Inferior parietal cortex (tissue), 1 donor: Measurements from ENCODE around the gene RHOG.
"Not testable (repeated sequence)": the region's sequence is repeated elsewhere in the genome, so short reads cannot be mapped to it uniquely, and the experiment has no call there.

Experiments used
- DNase-seq: peaks from one replicate; pipeline ENCODE4 v3.0.0-alpha.2; 2016; ENCODE audit errors: extremely low spot score

RHOG gene

DNA sequence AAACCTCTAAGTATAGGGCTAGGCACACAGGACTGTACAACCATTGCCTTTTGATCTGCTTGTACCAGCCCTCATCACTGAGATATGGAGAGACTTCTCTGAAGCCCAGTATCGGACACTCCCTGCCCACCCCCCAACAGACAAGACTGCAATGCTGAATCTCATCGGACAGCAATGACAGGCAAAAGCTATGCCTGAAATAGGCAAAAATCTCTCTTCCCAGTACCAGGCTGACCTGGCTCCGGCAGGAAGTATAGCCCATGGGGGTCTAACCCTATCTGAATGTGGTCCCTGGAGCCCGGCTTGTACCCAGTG is 6.5 kb downstream of the RHOG start:
- DNase-seq = no peak

DNA sequence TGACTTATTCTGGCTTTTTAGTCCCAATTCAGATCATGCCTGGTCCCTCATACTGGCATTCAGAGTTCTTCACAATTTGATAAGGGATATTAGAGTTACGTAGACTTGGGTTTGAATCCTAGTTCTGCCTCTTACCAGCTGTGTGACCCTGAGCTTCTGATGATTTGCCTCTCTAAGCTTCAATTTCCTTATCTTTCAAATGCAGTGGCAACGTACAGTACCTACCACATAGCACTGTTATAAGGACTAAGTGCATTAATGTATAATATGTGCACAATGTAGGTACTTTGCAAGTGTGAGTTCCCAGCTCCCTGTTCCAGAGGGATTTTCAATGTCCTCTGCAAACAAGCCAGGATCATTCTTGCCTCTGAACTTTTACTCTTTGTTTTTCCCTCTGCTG is 7.3 kb downstream of the RHOG start:
- no peak for DNase-seq

- no peak for DNase-seq
Observed at GRCh38 chr11:3832816-3833215, 7.9 kb downstream of the RHOG start.

- no peak for DNase-seq
Observed at GRCh38 chr11:3831378-3832239, 9.2 kb downstream of the RHOG start.

GRCh38 chr11:3830730-3831129 is 10.0 kb downstream of the RHOG start:
- DNase-seq = no peak

DNA sequence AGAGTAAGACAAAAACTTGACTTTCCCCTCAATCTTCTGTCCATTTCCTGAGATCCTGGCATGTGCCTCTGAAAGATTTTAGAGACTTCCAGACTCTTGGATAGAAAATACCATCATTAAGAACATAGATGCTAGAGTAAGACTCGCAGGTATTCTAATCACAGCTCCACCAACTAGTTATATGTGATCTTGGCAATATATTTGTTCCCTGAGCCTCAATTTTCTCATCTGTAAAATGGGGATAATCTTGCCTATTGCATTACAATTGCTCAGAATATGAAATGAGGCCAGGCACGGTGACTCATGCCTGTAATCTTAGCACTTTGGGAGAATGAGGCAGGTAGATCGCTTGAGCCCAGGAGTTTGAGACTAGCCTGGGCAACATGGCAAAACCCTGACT is 10.7 kb downstream of the RHOG start:
- DNase-seq = no peak

DNA sequence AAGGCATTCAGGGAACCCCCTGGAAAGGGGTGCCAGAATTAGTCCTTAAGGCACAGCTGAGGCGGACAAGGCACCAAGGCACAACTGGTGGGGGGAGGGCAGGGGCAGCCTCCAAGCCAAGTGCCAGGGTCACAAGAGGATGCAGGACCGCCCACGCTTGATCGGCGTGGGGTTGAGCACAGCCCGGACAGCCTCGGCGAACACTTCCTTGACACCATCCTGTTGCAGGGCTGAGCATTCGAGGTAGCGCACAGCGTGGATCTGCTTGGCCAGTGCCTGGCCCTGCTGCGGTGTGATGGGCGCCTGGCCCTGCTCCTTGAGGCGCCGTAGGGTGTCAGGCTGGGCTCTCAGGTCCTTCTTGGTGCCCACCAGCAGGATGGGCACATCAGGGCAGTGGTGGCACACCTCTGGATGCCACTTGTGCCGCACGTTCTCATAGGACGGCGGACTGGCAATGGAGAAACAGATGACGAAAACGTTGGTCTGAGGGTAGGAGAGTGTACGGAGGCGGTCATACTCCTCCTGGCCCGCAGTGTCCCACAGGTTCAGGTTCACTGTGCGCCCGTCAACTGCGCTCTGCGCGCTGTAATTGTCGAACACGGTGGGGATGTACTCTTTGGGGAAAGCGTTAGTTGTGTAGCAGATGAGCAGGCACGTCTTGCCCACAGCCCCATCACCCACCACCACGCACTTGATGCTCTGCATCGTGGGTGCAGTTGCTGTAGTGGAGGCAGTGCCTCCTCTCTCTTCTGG is 13.1 kb downstream of the RHOG start:
- no peak for DNase-seq

GRCh38 chr11:3826721-3827120 is 14.0 kb downstream of the RHOG start:
- peak; percentile 86 for DNase-seq

DNA sequence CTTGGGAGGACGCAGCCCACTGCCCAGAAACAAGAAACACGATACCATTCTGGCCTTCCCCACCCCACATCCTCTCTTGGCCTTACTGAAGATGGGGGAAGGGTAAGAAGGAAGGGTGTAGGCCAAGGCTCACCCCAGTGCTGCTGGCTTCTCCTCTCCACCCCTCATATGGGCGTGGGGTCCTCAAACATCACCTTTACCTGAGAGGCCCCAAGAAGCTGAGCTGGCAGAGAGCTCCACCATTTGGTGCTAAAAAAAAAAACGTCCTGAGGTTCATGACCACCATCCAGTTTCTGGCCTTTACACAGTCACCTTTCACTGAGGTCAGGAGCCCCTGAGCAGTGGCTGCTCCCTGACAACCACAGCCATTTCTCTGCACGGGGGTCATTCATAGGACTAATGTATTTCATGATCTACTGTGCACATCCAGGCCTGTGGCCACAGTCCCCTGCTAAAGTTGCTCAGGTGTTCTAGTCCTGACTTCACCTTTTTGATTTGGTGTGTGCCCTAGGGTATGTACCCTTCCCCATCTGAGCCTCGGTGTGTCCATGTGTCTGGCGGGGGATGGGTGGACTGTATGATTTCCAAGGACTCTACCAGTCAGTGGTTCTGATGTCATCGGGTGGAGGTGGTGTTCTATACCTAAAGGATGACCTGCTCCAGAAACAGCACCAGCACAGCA is 15.1 kb downstream of the RHOG start:
- no peak for DNase-seq

DNA sequence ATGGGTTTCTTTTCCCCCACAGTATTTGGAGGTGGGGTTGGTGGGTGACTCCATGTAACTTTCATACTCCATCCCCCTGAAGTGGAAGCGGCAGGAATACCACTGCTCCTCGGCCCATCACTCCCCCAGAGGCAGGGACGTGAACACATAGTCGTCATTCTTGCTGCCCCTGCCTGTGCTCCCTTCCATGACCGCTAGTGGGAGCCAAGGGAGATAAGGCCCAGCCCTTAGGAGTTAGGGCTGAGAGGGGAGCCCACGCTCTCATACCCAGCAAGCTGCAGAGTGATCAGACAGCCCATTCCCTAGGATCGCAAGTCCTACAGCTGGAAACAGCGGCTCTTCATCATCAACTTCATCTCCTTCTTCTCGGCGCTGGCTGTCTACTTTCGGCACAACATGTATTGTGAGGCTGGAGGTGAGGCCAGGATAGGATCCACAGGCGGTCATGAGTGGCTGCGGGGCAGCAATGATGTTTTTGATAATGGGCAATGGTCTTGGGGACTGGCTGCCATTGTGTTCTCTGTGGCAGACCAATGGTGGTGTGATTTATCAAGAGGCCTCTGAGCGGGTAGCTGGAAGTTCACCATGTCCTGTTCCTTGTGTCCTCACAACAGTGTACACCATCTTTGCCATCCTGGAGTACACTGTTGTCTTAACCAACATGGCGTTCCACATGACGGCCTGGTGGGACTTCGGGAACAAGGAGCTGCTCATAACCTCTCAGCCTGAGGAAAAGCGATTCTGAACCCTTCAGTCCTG is 15.9 kb downstream of the RHOG start:
- peak; percentile 75 for DNase-seq

DNA sequence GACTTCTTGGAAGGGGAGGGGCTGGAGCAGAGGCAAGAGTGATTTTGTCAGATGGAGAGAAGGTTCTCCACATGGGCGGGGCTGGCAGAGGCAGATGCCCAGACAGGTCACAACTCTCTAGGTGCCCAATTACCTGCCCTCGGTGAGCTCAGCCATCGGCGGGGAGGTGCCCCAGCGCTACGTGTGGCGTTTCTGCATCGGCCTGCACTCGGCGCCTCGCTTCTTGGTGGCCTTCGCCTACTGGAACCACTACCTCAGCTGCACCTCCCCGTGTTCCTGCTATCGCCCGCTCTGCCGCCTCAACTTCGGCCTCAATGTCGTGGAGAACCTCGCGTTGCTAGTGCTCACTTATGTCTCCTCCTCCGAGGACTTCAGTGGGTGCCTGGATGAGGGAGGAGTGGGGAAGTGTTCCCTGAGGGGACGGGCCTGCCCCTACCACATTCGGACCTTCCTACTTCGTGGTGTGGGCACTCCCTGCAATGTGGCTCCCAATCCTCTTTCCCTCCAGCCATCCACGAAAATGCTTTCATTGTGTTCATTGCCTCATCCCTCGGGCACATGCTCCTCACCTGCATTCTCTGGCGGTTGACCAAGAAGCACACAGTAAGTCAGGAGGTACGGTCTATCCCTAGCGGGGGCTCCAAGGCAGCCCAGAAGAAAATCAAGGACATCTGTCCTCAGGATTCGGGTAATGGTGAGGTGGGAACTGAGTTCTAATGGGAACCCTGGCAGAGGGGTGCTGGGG is 16.8 kb downstream of the RHOG start:
- DNase-seq = no peak

DNA sequence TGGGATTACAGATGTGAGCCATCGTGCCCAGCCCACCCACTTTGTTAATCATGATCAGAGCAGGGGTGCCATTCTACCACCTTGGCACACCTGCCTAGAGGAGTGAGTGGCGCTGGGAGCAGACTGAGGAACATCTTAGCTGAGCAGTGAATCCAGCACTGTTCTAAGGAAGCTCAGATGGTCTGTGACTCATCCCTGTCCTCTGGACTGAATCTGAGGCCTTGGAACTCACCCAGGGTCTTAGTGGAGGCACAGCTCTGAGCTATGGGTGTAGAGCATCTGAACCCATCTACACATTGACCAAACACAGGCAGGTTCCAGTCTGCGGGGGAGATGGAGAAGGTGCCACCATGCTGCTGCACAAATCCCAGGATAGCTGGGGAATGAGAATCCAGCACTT is 17.5 kb downstream of the RHOG start:
- DNase-seq = no peak

GRCh38 chr11:3822312-3822711 is 18.4 kb downstream of the RHOG start:
- DNase-seq = no peak

- no peak for DNase-seq
Observed at GRCh38 chr11:3820971-3821370, 19.8 kb downstream of the RHOG start.

GRCh38 chr11:3817181-3817800 is 23.5 kb downstream of the RHOG start:
- no peak for DNase-seq

GRCh38 chr11:3816673-3817072 is 24.1 kb downstream of the RHOG start:
- DNase-seq = no peak

- no peak for DNase-seq
Observed at GRCh38 chr11:3815845-3816244, 24.9 kb downstream of the RHOG start.

DNA sequence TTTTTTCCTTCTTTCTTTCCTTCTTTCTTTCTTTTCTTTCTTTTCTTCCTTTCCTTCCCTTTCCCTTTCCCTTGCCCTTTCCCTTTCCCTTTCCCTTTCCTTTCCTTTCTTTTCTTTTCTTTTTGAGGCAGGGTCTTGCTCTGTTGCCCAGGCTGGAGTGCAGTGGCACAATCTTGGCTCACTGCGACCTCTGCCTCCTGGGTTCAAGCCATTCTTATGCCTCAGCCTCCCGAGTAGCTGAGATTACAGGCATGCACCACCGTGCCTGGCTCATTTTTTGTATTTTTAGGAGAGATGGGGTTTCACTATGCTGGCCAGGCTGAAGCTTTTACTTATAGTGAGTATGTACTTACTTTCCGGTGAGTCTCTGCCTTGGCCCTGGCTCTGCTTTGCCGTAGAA is 25.9 kb downstream of the RHOG start:
- DNase-seq = not testable (repeated sequence)

DNA sequence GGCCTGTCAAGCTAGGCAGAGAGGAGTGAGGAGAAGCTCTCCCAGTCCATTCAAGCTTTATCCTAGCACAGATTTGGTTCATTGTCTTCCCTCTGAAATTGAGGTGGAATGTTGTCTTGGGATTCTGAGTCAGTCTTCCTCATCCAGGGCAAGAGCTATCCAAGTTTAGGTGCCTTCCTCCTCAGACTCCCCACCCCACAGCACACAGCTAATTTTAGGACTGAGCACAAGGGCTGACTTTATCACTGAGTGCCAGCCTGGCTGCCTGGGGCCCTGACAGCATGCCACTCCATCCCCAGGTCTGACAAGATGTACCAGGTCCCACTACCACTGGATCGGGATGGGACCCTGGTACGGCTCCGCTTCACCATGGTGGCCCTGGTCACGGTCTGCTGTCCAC is 29.8 kb downstream of the RHOG start:
- no peak for DNase-seq

GRCh38 chr11:3810446-3810845 is 30.3 kb downstream of the RHOG start:
- DNase-seq = no peak

GRCh38 chr11:3809624-3809928 is 31.2 kb downstream of the RHOG start:
- no peak for DNase-seq
